ENCODE measurements around the gene PHLDA1. TPM values are rescaled to one million over a fixed set of nuclear protein-coding genes. Genes with fewer than 3 reads are reported as not detected.

Gene PHLDA1
- total RNA-seq, 2 donors from 2014 or later, result 5.7 to 10.4 TPM

DNA sequence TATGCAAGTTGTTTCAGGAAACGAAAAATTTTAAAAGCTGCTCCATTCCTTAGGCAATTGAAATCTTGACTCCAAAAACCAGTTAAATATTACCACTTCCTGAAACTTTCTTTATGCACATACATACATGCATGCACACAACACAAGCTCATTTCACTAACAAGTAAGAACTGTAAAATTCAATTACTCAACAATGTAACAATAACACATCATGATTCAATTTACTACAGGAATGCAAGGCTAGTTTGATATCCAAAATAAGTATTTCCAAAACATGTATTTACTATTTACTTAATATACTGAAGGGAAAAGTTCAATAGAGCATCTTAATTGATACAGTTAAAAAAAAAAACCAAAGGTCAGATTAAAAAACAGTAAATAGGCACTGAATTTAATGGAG is 33.3 kb upstream of the PHLDA1 start:
- H3K9ac ChIP-seq (ENCODE audit: low read depth in 2 of 2, low read length in 2 of 2), result no peak overlapping the region
- no peaks in the 10 kb centered on the region for H3K27me3 ChIP-seq
- no peak overlapping the region for H3K4me3 ChIP-seq
- no peaks in the 10 kb centered on the region for H3K36me3 ChIP-seq
- H3K27ac ChIP-seq, result no peak overlapping the region
- TF ChIP-seq, protein P1, sequence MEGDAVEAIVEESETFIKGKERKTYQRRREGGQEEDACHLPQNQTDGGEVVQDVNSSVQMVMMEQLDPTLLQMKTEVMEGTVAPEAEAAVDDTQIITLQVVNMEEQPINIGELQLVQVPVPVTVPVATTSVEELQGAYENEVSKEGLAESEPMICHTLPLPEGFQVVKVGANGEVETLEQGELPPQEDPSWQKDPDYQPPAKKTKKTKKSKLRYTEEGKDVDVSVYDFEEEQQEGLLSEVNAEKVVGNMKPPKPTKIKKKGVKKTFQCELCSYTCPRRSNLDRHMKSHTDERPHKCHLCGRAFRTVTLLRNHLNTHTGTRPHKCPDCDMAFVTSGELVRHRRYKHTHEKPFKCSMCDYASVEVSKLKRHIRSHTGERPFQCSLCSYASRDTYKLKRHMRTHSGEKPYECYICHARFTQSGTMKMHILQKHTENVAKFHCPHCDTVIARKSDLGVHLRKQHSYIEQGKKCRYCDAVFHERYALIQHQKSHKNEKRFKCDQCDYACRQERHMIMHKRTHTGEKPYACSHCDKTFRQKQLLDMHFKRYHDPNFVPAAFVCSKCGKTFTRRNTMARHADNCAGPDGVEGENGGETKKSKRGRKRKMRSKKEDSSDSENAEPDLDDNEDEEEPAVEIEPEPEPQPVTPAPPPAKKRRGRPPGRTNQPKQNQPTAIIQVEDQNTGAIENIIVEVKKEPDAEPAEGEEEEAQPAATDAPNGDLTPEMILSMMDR (IDR thresholded peaks at IDR 0.05), result no peak
- intact Hi-C loops (cut with DNase I), result no loop called here
- H3K4me1 ChIP-seq, result no peaks in the 10 kb centered on the region
- no peak for DNase-seq
- peaks cover 9% of the 10 kb centered on the region for H3K9me3 ChIP-seq

DNA sequence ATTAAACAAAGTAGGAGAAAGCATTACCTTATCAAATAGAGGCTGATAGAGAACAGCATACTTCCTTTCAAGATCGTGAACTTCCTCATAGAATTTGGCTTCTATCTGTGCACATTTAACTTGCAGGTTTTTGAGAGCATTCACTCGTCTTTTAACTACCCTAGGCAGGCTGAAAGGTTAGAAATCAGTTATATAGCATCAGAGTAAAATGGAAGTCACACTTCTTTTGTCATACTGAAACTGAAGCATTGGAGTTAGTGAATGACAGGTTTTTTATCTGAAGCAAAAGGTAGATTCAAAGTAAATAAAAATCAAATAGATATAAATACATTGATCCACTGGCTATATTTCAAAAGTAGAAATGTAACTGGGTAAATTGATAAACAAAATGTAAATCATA is 28.5 kb upstream of the PHLDA1 start:
- Histone ChIP-seq H3K27ac (no peak overlapping the region), H3K36me3 (no peaks in the 10 kb centered on the region), H3K4me1 (no peaks in the 10 kb centered on the region), H3K27me3 (no peaks in the 10 kb centered on the region), H3K4me3 (no peak overlapping the region), H3K9ac (ENCODE audit: low read depth in 2 of 2, low read length in 2 of 2) (no peak overlapping the region), H3K9me3 (peaks cover 5% of the 10 kb centered on the region)
- no peak for DNase-seq
- TF ChIP-seq, protein P1 (IDR thresholded peaks at IDR 0.05), result no peak
- intact Hi-C loops (cut with DNase I), result no loop called here

DNA sequence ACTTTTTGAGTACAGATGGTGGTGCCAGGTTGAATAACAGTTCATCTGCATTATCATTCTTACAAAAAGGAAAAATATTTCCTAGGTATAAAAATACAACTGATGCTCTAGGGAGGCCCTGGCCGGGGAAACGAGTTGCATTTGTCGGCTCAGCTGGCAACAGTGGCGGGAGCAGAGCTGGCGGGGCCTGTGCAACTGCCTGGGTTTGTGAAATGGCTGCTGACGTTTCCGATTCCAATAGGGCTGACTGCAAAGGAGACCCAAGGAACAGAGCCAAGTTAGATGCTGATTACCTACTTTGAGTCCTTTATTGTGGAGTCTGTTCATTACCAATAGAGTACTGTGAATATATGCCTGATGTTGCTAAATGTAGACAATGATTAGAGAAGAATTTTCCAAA is 25.8 kb upstream of the PHLDA1 start:
- Histone ChIP-seq H3K27me3 (no peaks in the 10 kb centered on the region), H3K4me1 (no peaks in the 10 kb centered on the region), H3K9ac (ENCODE audit: low read depth in 2 of 2, low read length in 2 of 2) (no peak overlapping the region), H3K27ac (no peak overlapping the region), H3K4me3 (no peak overlapping the region), H3K9me3 (no peaks in the 10 kb centered on the region), H3K36me3 (peaks cover 6% of the 10 kb centered on the region)
- TF ChIP-seq, protein P1 (IDR thresholded peaks at IDR 0.05), result no peak
- intact Hi-C loops (cut with DNase I), result no loop called here
- no peak for DNase-seq

DNA sequence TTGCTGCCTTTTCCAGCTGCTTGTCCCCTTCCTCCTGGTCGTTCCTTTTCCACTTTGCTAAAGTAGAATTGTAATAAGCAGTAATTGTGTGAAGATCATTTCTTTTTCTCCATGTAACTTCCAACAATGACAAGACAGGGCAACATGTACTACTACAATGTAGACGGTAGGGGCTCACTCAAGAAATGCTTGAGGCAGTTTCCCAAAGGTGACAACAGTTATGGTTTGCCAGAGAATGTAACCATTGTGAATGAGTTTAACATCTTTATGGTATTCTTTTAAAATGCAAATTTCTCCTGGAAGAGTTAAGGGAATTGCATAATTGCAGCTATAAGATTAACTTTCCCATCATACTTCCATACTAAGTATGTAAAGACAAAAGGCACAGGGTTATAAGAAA is 23.8 kb upstream of the PHLDA1 start:
- Histone ChIP-seq H3K4me1 (no peaks in the 10 kb centered on the region), H3K4me3 (no peak overlapping the region), H3K27me3 (no peaks in the 10 kb centered on the region), H3K9ac (ENCODE audit: low read depth in 2 of 2, low read length in 2 of 2) (no peak overlapping the region), H3K9me3 (no peaks in the 10 kb centered on the region), H3K27ac (no peak overlapping the region), H3K36me3 (peaks cover 6% of the 10 kb centered on the region)
- DNase-seq, result no peak
- intact Hi-C loops (cut with DNase I), result no loop called here
- TF ChIP-seq, protein P1 (IDR thresholded peaks at IDR 0.05), result no peak

DNA sequence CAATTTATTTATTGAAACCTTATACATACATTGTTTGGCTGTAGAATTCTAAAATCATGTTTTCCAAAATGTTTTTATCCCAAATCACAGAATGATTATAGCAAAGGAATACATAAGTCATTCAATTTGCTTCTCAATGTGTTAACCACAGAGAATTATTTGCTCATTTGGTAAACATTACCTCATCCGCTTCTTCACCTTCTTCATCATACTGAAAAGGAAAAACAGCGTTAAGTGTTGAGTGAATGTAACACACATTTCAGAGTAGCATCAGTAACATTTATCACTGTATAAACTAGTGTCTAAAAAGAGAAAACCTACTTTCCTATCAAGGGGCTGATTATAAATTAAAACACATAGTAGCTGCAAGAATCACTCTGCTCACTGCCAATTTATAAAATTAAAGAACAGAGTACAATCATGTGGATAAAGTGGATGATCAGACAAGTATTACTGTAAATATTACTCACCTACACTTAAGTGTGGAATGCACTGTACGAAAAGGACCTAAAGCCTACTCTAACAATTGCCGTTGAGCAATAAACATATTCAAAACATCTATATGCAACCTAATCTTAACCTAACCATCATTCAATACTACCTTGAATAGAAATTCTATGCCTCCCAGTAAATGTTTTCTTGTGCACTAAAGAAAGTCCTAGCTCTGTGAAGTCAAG is 18.1 kb upstream of the PHLDA1 start:
- H3K4me1 ChIP-seq, result no peaks in the 10 kb centered on the region
- peaks cover 6% of the 10 kb centered on the region for H3K36me3 ChIP-seq
- H3K4me3 ChIP-seq, result no peak overlapping the region
- intact Hi-C loops (cut with DNase I), result no loop called here
- H3K9ac ChIP-seq (ENCODE audit: low read depth in 2 of 2, low read length in 2 of 2), result no peak overlapping the region
- H3K27me3 ChIP-seq, result no peaks in the 10 kb centered on the region
- DNase-seq, result no peak
- H3K9me3 ChIP-seq, result no peaks in the 10 kb centered on the region
- TF ChIP-seq, protein P1 (IDR thresholded peaks at IDR 0.05), result no peak
- no peak overlapping the region for H3K27ac ChIP-seq

Data from colonic mucosa (tissue), 4 donors.